Measurements from ENCODE around the gene PBX3.

The PBX3 gene

GRCh38 chr9:125894566-125894965 is 147.4 kb downstream of the PBX3 start:
- no peak for TF ChIP-seq CTCF (conservative IDR thresholded peaks at IDR 0.05; ENCODE audit: low read depth, low read length)
- H3K4me3 ChIP-seq (ENCODE audit: low read depth, low read length) = no peak overlapping the region
- no peak for DNase-seq (ENCODE audit: low read depth)

GRCh38 chr9:125896404-125896803 is 149.2 kb downstream of the PBX3 start:
- TF ChIP-seq CTCF (conservative IDR thresholded peaks at IDR 0.05; ENCODE audit: low read depth, low read length) = no peak
- no peak overlapping the region for H3K4me3 ChIP-seq (ENCODE audit: low read depth, low read length)
- no peak for DNase-seq (ENCODE audit: low read depth)

GRCh38 chr9:125896964-125897363 is 149.8 kb downstream of the PBX3 start:
- TF ChIP-seq CTCF (conservative IDR thresholded peaks at IDR 0.05; ENCODE audit: low read depth, low read length) = no peak
- no peak overlapping the region for H3K4me3 ChIP-seq (ENCODE audit: low read depth, low read length)

GRCh38 chr9:125897481-125897880 is 150.3 kb downstream of the PBX3 start:
- DNase-seq (ENCODE audit: low read depth) = no peak
- no peak overlapping the region for H3K4me3 ChIP-seq (ENCODE audit: low read depth, low read length)
- TF ChIP-seq CTCF (conservative IDR thresholded peaks at IDR 0.05; ENCODE audit: low read depth, low read length) = no peak

More at GRCh38 chr9:125896964-125897363, 149.8 kb downstream of the PBX3 start:
- no peak for DNase-seq (ENCODE audit: low read depth)

GRCh38 chr9:125902214-125902613 is 155.0 kb downstream of the PBX3 start:
- DNase-seq (ENCODE audit: low read depth) = no peak
- no peak for TF ChIP-seq CTCF (conservative IDR thresholded peaks at IDR 0.05; ENCODE audit: low read depth, low read length)
- no peak overlapping the region for H3K4me3 ChIP-seq (ENCODE audit: low read depth, low read length)

GRCh38 chr9:125902831-125903512 is 155.8 kb downstream of the PBX3 start:
- H3K4me3 ChIP-seq (ENCODE audit: low read depth, low read length) = no peak overlapping the region
- TF ChIP-seq CTCF (conservative IDR thresholded peaks at IDR 0.05; ENCODE audit: low read depth, low read length) = no peak
- DNase-seq (ENCODE audit: low read depth) = no peak
